Breast epithelium (tissue), 4 donors: ENCODE results near the gene KIF21A. TPM values are rescaled to one million over a fixed set of nuclear protein-coding genes. Genes with fewer than 3 reads are reported as not detected.
"Not testable (repeated sequence)": the region's sequence is repeated elsewhere in the genome, so short reads cannot be mapped to it uniquely, and the experiment has no call there.

Source experiments
- DNase-seq, 2 donors: peaks; one replicate each; pipeline ENCODE4 v3.0.0-alpha.2; 2019; ENCODE audit warnings: low spot score in 2 of 2
- H3K27ac ChIP-seq, 2 donors: fragments of 200-600 bp; sonication (generic) in 1 of 2; one replicate each; pipeline ENCODE4 v1.5.1; 2016 to 2019; ENCODE audit warnings: mild to moderate bottlenecking in 1 of 2
- H3K27me3 ChIP-seq, 2 donors: fragments of 200-600 bp; sonication (generic) in 1 of 2; one replicate each; pipeline versions ENCODE4 v1.5.1 to v1.6.0; 2017 to 2019; ENCODE audit warnings: control low read depth in 1 of 2, mild to moderate bottlenecking in 1 of 2
- H3K36me3 ChIP-seq: fragments of 200-600 bp; one replicate; pipeline ENCODE4 v1.5.1; 2019
- H3K4me1 ChIP-seq, 2 donors: fragments of 200-600 bp; sonication (generic); one replicate each; pipeline ENCODE4 v1.5.1; 2016 to 2019; ENCODE audit warnings: control low read depth in 1 of 2
- H3K4me3 ChIP-seq, 3 donors: fragments of 200-600 bp; sonication (generic); 1 replicate in 2 of 3; 2 replicates in 1 of 3; pipeline ENCODE4 v1.5.1; 2016 to 2019; ENCODE audit warnings: mild to moderate bottlenecking in 3 of 3, moderate library complexity in 2 of 3
- H3K9me3 ChIP-seq, 2 donors: fragments of 200-600 bp; sonication (generic) in 1 of 2; one replicate each; pipeline ENCODE4 v1.5.1; 2016 to 2019; ENCODE audit warnings: control low read depth in 1 of 2
- POLR2A ChIP-seq: fragments of 450-650 bp; IDR thresholded peaks from one replicate; pipeline ENCODE4 v1.6.1; 2016; ENCODE audit warnings: antibody characterized with exemption, mild to moderate bottlenecking, moderate library complexity
- POLR2AphosphoS5 ChIP-seq, 3 donors: sonication (generic); formaldehyde crosslinking; IDR thresholded peaks; one replicate each; pipeline ENCODE4 v1.6.1; 2017; ENCODE audit warnings: antibody characterized with exemption in 3 of 3
- intact Hi-C: fragments of 100-400 bp; cut with DNase I; formaldehyde crosslinking; loops from one replicate; pipeline ENCODE4 v1.15.1; 2023; ENCODE audit warnings: low total_unique reads
- total RNA-seq, 3 donors: library from RNA; depleted of rRNA; stranded (reverse); fragments of >200 nt; gene quantifications; one replicate each; pipeline ENCODE4 v1.1.0, GENCODE V29; 2016
- TF ChIP-seq, protein P1 (sequence below), 3 donors: fragments of 450-650 bp; IDR thresholded peaks; one replicate each; pipeline ENCODE4 v1.5.1; 2016 to 2017; ENCODE audit warnings: antibody characterized with exemption in 3 of 3, mild to moderate bottlenecking in 3 of 3, moderate library complexity in 3 of 3

The KIF21A gene
- total RNA-seq, 3 donors from 2014 or later = 10.2 to 23.7 (median 11.7) TPM

DNA sequence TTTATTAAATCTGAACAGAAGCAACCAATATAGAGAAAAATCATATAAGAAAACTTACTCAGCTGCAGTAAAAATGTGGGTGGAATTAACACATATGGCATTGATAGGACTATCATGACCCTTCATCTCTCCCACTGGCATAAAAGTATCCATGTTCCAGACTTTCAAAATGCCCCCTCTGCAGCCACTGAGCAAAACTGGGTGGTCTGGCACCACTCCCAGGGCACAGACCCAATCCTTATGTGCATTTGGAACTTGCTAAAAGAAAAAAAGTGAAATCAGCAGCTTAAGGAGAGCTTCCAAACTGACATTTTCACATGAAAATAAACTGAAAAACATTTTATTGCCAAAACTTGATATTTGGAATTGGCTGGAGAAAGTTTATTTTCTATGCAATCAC, 141.5 kb downstream of the KIF21A start:
- Histone ChIP-seq H3K27me3 (no peaks in the 10 kb centered on the region), H3K4me3 (no peak overlapping the region), H3K4me1 (no peaks in the 10 kb centered on the region), H3K9me3 (no peaks in the 10 kb centered on the region), H3K27ac (no peak overlapping the region), H3K36me3 (no peaks in the 10 kb centered on the region)
- TF ChIP-seq POLR2AphosphoS5 (IDR thresholded peaks at IDR 0.05) (no peak), POLR2A (no peak)
- TF ChIP-seq, protein P1, sequence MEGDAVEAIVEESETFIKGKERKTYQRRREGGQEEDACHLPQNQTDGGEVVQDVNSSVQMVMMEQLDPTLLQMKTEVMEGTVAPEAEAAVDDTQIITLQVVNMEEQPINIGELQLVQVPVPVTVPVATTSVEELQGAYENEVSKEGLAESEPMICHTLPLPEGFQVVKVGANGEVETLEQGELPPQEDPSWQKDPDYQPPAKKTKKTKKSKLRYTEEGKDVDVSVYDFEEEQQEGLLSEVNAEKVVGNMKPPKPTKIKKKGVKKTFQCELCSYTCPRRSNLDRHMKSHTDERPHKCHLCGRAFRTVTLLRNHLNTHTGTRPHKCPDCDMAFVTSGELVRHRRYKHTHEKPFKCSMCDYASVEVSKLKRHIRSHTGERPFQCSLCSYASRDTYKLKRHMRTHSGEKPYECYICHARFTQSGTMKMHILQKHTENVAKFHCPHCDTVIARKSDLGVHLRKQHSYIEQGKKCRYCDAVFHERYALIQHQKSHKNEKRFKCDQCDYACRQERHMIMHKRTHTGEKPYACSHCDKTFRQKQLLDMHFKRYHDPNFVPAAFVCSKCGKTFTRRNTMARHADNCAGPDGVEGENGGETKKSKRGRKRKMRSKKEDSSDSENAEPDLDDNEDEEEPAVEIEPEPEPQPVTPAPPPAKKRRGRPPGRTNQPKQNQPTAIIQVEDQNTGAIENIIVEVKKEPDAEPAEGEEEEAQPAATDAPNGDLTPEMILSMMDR (IDR thresholded peaks at IDR 0.05) = no peak
- no peak for DNase-seq
- intact Hi-C loops = no loop called here

DNA sequence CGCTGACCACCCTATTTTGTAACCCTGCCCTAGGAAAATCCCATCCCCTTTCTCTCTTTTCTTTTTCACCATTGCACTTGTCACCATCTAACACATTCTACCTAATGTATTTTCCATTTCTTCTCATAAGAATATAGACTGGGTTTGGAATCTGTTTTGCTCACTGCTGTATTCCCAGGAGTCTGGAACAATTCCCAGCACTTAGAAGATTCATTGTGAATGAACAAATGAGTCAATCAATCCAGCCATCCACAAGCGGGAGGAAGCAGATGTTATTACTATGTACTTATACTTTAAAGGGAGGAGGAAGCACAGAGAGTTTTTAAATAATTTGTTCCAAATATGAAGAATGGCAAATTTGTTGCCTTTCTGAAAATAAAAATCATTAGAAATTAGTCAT, 142.1 kb downstream of the KIF21A start:
- DNase-seq = no peak
- TF ChIP-seq, protein P1 (IDR thresholded peaks at IDR 0.05) = no peak
- no peak for TF ChIP-seq POLR2AphosphoS5 (IDR thresholded peaks at IDR 0.05)
- TF ChIP-seq POLR2A = no peak
- H3K4me1 ChIP-seq = no peaks in the 10 kb centered on the region
- H3K36me3 ChIP-seq = no peaks in the 10 kb centered on the region
- intact Hi-C loops = no loop called here
- no peak overlapping the region for H3K4me3 ChIP-seq
- H3K27me3 ChIP-seq = no peaks in the 10 kb centered on the region
- H3K27ac ChIP-seq = no peak overlapping the region
- H3K9me3 ChIP-seq = no peaks in the 10 kb centered on the region

DNA sequence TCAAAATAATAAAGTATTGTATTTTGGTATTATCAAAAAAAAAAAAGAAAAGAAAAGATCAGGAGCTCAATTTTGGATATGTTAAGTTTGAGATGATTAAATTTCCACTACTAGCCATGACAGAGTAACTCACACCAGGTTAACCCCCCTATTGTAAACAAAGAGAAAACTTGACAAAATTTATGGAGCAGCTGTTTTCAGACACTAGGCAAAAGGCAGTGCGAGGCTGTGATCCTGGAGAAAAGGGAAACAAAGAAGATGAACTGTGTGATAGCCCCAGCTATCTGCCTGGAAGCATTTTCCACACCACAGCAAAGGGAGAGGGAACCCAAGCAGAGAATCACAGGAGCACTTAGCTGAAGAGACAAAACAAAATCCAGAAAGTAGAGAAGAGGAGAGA, 145.0 kb downstream of the KIF21A start:
- Histone ChIP-seq H3K27me3 (no peaks in the 10 kb centered on the region), H3K9me3 (no peaks in the 10 kb centered on the region), H3K36me3 (no peaks in the 10 kb centered on the region), H3K4me3 (no peak overlapping the region), H3K4me1 (no peaks in the 10 kb centered on the region), H3K27ac (no peak overlapping the region)
- TF ChIP-seq, protein P1 (IDR thresholded peaks at IDR 0.05) = no peak
- TF ChIP-seq POLR2AphosphoS5 (IDR thresholded peaks at IDR 0.05) (no peak), POLR2A (no peak)
- intact Hi-C loops = no loop called here
- DNase-seq = no peak

DNA sequence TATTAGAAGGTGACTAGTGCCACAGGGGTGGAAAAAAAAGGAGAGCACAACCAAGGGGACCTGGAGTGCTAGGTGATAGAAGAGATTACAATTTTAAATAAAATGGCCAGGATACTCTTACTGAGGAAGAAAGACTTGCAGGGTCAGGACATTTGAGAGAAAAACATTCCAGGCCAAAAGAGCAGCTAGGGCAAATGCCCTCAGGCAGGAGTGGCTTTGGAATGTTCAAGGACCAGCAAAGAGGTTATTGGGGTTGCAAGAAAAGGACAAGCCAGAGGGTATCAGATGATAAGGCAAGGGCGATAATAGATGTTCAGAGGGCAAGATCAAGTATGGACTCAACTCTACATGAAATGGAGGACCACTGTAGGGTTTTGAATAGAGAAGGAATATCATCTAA, 146.4 kb downstream of the KIF21A start:
- H3K4me3 ChIP-seq = no peak overlapping the region
- no peak overlapping the region for H3K27ac ChIP-seq
- intact Hi-C loops = no loop called here
- TF ChIP-seq, protein P1 (IDR thresholded peaks at IDR 0.05) = no peak
- no peak for TF ChIP-seq POLR2A
- TF ChIP-seq POLR2AphosphoS5 (IDR thresholded peaks at IDR 0.05) = no peak
- no peak for DNase-seq
- peaks cover 4% of the 10 kb centered on the region for H3K36me3 ChIP-seq
- H3K9me3 ChIP-seq = no peaks in the 10 kb centered on the region
- H3K27me3 ChIP-seq = no peaks in the 10 kb centered on the region
- no peaks in the 10 kb centered on the region for H3K4me1 ChIP-seq

DNA sequence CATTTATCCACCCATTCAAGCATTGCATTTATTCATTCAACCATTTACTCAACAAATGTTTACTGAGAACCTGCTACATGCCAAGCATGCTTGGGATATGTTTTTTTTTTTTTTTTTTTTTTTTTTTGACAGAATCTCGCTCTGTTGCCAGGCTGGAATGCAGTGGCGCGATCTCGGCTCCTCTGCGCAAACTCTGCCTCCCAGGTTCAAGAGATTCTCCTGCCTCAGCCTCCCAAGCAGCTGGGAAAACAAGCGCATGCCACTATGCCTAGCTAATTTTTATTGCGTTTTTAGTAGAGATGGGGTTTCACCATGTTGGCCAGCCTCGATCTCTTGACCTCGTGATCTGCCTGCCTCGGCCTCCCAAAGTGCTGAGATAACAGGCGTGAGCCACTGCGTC, 147.3 kb downstream of the KIF21A start:
- DNase-seq, H3K9me3 ChIP-seq, H3K36me3 ChIP-seq, H3K4me3 ChIP-seq, H3K4me1 ChIP-seq, H3K27me3 ChIP-seq, intact Hi-C loops, H3K27ac ChIP-seq: not testable (repeated sequence)

DNA sequence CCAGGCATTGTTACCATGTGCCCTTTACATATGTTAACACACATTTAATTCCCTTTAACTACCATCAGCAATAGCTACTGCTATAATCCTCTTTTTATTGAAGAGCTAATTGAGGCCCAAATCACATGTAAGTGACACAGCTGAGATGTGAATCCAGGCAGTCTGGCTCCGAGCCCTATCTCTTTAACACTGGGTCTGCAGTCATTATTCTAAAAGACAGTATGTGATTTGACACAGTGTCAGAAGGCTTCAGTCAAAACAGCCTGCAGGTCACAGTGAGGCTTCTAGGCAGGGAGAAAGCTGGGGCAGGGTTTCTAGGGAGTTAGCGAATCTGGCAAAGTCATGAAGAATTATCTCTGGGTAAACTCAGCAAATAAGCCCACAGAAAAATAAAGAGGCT, 148.2 kb downstream of the KIF21A start:
- Histone ChIP-seq H3K27ac (no peak overlapping the region), H3K36me3 (peaks cover 4% of the 10 kb centered on the region), H3K27me3 (no peaks in the 10 kb centered on the region), H3K9me3 (no peaks in the 10 kb centered on the region), H3K4me1 (no peaks in the 10 kb centered on the region), H3K4me3 (no peak overlapping the region)
- intact Hi-C loops = no loop called here
- TF ChIP-seq POLR2AphosphoS5 (IDR thresholded peaks at IDR 0.05) (no peak), POLR2A (no peak)
- TF ChIP-seq, protein P1 (IDR thresholded peaks at IDR 0.05) = no peak
- DNase-seq = no peak
